Retinal pigment epithelial cell (primary cell): ENCODE data around the gene ITIH3.

Experiments used
- DNase-seq: peaks from one replicate; pipeline ENCODE4 v3.0.0-alpha.2; 2010; ENCODE audit warnings: low read depth
- H3K4me3 ChIP-seq: 2 replicates; pipeline ENCODE4 v1.5.1; 2011; ENCODE audit warnings: mild to moderate bottlenecking, low read length, control low read depth, moderate library complexity
- TF ChIP-seq, protein P1 (sequence below): conservative IDR thresholded peaks from 2 replicates; pipeline ENCODE4 v1.5.1; 2011; ENCODE audit warnings: low read depth, low read length, control low read depth, inconsistent platforms

ITIH3 gene

DNA sequence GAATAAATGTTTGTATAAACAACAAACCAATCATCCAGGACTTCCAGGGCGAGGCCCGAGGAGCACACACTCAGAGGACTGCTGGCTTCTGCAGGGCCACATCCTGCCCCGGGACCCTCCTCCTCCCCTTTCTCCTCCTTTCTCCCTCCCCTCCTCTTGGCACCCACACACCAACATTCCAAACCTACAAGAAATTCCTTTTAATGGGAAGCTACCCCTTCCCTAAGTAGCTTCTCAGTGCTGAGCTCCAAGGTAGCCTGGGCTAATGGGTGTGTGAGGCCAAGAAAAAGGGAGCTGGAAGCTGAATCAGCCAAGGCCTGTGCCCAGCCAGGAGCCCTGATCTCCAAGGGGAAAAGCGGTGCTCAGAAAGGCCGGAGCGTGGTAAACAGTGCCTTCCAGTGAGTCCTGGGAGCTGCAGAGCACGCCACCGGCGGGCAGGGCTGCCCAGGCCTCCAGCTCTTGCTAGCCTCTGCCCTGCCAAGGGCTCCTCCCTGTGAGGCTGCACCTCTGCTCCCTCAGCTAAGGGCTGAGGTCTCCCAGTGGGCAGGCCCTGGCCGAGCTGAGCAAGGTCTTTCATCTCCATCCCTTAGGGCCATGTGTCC lies 3.9 kb downstream of the ITIH3 start:
- no peak for DNase-seq
- H3K4me3 ChIP-seq, result no peak overlapping the region
- TF ChIP-seq, protein P1, sequence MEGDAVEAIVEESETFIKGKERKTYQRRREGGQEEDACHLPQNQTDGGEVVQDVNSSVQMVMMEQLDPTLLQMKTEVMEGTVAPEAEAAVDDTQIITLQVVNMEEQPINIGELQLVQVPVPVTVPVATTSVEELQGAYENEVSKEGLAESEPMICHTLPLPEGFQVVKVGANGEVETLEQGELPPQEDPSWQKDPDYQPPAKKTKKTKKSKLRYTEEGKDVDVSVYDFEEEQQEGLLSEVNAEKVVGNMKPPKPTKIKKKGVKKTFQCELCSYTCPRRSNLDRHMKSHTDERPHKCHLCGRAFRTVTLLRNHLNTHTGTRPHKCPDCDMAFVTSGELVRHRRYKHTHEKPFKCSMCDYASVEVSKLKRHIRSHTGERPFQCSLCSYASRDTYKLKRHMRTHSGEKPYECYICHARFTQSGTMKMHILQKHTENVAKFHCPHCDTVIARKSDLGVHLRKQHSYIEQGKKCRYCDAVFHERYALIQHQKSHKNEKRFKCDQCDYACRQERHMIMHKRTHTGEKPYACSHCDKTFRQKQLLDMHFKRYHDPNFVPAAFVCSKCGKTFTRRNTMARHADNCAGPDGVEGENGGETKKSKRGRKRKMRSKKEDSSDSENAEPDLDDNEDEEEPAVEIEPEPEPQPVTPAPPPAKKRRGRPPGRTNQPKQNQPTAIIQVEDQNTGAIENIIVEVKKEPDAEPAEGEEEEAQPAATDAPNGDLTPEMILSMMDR, result no peak

DNA sequence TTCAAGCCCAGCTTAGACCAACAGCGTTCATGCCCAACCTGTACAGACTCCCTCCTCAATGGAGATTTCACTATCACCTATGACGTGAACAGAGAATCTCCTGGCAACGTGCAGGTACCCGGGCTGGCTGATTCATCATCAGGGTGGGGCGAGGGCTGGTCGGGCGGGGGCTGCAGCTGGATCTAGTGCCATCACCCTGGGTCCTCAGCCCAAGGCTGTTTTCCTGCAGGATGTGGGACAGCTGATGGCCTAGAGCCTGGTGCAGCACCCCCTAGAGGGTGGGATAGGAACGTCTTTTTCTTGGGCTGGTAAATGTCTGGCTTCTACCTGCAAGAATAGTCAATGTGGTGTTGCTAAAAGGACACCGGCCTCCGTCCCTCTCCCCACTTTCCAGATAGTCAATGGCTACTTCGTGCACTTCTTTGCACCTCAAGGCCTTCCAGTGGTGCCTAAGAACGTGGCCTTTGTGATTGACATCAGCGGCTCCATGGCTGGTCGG lies 4.4 kb downstream of the ITIH3 start:
- no peak overlapping the region for H3K4me3 ChIP-seq
- DNase-seq, result no peak

DNA sequence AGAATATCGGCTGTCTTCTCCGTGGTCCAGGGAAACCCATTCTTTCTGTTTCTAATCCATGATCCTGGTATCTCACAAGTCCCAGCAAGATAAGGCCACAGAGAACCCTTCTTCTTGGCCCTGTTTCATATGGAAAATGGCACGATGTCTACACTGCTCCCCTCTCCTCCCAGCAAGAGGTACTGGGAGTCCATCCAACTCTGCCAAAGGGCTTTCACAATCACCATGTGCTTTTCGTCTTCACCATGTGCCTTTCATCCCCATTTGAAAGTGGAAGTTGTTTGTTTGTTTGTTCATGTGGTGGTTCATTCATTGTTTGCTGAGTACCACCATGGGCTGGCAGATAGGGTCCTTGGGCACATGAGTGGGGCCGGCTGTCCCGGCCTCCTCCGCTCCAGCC lies 5.5 kb downstream of the ITIH3 start:
- TF ChIP-seq, protein P1, result no peak
- no peak overlapping the region for H3K4me3 ChIP-seq
- DNase-seq, result no peak

More for the DNA sequence above, 4.4 kb downstream of the ITIH3 start:
- TF ChIP-seq, protein P1, result peak; percentile 63

DNA sequence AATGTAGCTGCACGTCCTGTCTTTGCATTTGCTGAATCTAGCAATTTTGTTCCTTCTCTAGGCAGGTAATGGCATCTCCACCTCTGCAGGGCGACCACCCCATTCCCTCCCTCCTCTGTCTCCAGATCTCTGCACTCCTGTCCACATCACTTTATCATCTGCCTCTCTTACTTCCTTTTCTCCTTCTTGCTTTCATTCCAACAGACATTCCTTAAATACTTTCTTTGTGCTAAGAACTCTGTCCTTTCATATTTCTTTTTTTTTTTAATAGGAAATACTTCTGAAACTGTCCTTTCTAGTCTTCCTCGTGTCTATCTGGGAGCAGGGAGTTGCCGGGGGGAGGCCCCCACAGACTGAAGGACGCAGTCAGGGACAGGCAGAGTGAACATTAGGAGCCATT lies 7.2 kb downstream of the ITIH3 start:
- DNase-seq, result no peak
- H3K4me3 ChIP-seq, result no peak overlapping the region
- TF ChIP-seq, protein P1, result no peak

DNA sequence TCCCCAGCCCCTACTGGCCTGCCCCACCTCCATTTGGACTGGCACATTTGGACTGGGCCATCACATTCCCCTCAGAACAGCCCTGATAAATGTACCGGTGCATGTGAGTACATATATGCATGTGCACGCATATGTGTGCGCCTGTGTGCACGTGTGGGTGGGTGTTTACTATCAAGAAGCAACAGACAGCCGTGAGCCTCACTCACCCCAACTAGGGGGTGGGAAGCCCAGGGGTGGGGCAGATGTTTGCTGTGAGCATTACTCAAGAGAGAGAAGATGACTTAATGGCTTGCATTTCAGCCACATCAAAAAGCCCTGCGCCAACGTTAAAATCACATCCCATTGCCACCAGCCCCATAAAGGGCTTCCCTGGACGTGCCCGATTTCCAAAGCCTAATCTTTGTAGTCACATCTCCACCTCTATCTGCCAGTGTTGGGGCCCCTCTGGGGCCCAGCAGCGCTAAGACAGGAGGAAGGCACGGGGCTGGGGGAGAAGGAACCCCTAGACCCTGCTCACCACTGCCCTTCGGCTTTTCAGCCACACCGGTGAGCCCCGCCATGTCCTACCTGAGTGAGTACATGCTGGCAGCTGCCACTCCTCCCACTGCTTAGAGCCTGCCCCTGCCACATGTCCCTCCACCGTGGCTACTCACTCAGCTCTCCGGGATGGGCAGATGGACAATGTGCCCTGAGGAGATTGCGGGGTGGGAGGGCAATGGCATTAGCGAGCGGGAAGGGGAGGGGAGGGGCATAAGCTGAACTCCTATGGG lies 10.9 kb downstream of the ITIH3 start:
- DNase-seq, result no peak
- TF ChIP-seq, protein P1, result no peak
- H3K4me3 ChIP-seq, result no peak overlapping the region

DNA sequence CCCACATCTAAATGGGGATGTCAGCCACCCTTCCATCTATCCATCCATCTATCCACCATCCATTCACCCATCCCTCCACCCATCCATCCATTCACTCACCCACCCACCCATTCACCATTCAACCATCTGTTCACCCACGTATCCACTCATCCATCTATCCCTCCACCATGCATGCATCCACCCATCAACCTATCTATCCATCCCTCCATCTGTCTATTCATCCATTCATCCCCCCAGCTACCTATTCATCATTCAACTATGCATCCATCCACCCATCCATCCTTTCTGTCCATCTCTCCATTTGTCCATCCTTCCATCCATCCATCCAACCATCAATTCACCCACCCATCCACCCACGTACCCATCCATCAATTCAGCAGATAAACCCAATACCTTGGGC lies 14.6 kb downstream of the ITIH3 start:
- TF ChIP-seq, protein P1, result no peak
- no peak for DNase-seq
- H3K4me3 ChIP-seq, result no peak overlapping the region
